GM04504 (cell line): ENCODE results near the gene CAPN13.

Source experiments
- DNase-seq: peaks from one replicate; pipeline ENCODE4 v3.0.0-alpha.2; 2012; ENCODE audit warnings: low read depth

CAPN13 gene

DNA sequence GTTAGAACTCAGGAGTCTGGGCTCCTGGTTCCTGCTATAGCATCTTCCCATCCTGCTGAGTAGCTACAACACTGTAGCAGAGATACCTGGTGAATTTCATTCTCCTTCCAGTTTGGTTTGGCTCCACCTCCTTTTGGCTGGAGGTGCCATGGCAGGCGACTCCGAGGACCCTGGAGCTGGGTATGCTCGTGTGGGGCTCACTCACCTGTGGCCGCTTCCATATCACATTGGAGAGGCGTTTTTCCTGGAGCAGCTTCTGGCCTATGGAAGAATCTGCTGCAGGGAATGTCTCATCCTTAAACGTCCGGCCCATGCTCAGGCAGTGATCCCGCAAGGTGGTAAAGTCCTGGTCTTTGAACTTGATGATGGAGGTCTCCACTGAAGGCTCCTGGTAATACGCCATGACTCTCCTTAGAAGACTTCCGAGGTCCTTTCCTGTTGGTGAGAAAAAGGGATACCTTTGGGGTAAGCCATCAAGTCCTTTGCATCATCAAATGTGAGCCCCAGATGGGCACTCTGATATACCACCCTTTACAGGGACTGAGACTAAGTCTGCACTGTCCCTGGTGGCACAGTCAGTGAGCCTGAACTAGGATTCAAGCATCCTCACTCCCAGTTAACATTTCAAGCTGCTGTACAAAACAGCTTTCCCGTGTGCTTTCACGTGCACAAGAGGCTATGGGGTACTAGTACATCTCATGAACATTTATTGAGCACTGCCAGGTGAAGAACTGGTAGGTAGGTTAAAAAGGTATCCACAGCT lies 20.1 kb downstream of the CAPN13 start:
- DNase-seq = no peak

DNA sequence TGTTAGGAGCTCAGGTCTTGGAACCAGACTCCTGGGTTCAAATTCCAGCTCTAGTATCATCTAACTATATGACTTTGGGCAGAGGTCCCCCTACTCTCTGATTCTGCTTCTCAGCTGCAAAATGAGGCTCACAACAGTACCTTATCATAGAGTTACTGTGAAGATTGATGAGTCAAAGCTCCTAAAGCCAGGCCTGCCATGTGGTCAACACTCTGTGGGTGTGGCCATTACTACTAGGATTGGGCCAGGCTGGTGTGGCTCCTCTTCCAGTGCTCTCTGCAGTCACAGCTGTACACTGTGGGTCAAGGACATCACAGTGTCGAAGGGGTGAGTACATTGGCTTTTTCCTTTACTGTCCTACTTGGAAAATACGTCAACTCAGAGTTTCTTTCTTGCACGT lies 22.6 kb downstream of the CAPN13 start:
- no peak for DNase-seq

DNA sequence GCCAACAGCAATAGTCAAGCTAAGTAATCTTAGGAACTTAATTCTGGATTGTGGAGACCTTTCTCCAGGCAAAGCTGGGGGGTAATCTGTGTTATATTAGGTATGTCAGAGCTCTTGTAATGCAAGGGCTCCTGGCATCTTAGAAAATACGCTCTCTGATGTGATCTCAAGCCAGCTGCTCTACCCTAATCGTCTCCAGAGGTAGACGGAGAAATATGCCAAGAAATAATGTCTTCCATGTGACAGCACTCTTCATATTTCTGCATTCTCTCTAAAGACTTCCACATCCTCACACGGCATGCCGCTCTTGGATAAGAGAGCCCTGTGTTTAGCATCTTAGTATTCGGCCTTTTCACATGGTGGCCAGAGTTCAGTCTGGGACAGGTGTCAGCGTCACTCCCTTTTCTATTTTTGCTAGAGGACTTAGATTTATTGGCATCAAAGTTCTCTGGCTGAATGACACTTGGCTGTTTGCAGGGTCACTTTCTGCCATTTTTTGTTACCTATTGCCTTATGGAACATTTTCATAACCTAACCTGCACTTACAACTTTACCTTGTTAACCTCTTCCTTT lies 25.2 kb downstream of the CAPN13 start:
- DNase-seq = no peak

GRCh38 chr2:30781451-30781850 lies 25.8 kb downstream of the CAPN13 start:
- no peak for DNase-seq

DNA sequence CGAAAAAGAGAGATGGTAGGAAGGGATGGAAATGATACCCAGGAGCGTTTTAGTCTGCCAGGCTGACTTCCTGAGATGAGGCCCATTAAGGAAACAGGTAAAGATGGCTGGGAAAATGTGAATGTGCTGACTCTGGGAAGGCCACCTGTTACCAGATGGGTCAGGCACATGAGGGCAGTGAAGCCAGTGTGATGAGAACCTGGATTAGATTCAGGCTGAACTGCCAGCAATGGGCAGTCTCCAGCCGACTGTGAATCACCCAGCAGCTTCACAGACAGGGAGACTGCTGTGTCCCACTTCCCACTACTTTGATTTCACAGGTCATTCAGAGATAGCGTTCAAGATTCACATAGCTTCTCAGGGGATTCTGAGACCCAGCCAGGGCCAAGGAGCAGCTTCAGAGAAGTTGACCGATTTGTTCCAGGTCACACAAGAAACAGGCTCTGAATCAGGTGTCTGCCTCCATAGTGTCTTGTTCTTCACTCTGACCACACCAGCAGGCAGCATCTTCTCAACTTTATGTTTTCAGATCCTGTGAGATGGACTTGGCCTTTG lies 26.4 kb downstream of the CAPN13 start:
- DNase-seq = no peak

GRCh38 chr2:30778611-30779010 lies 28.6 kb downstream of the CAPN13 start:
- no peak for DNase-seq

- no peak for DNase-seq
Observed at GRCh38 chr2:30777661-30778505, 29.4 kb downstream of the CAPN13 start.

DNA sequence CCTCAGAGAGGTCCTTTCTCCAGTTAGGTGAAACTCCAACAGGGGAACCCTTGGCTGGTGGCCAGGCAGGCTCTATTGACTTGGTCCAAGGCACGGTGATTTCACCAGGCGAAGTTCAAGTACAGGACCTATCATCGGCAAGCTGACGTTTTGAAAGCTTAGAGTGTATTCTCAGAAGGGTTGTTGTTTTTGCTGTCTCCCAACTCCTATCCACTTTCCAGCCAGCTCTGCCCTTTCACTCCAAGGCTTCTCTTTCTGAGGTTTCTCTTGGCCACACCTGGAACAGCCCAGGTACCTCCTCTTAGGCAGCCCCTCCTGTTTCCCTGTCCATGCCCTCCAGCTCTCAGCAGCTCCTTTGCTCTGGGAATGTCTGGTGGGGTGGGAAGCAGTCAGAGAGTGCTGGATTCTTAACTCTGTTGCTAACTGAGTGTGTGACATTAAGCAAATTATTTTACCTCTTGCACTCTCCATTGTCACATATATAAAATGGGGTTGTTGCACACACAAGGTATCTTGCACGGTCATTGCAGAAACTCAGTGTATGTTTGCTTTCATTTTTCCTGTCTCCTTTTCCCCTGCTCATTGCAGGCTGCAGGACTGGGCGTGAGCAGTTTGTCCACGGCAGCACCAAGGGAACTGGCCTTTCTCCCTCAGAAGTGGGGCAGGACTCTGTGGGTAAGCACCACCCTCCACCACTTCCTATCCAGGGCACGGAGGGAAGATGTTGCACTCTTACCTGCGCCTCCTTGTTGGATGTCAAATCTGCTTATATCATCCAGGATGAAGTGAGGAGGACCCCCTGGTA lies 30.2 kb downstream of the CAPN13 start:
- no peak for DNase-seq

DNA sequence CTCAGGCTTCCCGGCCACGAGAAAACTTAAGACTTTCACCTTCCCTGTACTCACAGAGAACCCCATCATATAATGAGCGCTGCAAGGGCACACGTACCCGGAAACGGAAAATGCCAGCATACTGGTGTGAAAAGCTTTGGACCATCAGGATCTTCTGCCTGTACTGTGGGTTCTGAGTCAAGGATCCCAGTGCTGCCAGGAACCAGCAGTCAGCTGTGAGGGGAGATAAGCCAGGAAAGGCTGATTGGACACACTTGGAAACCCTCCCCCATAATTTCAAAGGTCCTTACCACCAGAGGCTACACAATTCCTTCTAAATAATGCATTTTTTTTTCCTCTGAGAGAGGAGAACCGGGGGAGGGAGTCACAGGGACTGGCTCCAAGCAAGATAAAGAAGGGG lies 31.4 kb downstream of the CAPN13 start:
- no peak for DNase-seq

DNA sequence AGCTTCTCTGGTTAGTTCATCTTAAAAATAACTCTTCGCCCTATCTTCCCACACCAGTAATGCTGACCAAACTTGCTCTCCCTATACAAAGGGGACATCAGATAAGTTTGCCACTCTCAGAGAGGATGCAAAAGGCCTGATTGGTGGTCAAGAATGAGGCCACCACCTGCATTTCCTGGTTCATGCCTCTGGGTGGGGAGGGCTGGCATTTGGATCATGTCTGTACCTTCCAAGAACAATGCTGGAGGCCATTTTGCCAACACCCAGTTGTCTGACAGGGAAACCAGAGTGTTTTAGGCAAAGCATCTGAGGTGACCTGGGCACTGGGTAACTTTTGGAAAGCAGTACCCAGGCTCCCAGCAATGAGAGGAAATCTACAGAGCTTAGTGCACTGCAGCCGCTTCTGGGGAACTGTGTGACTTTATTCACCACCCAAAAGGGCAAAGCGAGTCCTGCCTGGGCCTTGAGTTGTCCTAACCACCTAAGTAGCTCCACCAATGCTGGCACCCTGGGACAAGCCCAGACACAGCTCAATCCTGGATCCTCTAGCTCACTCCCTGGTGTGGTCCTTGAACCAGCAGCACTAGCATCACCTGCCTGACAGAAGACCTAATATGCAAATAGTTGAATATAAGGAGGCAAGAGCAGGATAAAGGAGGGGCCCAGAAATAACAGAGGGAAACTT lies 35.1 kb downstream of the CAPN13 start:
- no peak for DNase-seq

DNA sequence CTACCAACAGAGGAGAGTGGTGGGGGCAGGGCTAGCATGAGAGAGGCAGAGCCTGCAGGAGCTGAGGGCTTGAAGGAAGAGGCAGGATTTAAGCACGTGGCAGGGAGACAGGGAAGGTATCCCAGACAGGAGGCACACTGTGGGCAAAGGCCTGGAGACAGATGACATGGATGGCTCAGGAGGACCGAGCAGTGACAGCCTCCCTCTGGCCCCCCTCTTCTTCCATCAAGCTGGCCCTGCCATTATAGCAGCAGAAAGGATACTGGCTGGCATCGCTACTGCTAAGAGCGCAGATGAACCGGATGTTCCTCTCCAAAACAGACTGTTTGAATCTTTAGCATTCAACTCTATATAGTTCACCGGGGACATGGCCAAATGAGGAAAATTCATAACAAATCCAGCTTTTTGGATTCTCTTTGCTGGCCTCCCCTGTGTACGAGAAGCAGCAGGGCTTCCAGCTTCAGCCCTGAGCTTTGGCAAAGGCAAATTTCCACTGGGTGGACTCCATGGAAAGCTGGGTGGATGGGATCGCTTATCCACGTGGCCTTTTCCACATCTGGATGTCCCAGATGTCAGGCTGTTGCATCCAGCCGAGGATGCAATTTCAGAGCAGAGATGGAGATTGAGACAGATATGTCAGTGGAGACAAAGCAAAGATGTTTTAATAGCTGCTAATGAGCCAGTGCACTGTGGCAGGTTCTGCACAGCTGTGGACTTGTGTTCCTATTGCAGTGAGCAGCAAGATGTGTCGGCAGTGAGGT lies 36.2 kb downstream of the CAPN13 start:
- DNase-seq = no peak

- no peak for DNase-seq
Observed at GRCh38 chr2:30769891-30770462, 37.3 kb downstream of the CAPN13 start.

DNA sequence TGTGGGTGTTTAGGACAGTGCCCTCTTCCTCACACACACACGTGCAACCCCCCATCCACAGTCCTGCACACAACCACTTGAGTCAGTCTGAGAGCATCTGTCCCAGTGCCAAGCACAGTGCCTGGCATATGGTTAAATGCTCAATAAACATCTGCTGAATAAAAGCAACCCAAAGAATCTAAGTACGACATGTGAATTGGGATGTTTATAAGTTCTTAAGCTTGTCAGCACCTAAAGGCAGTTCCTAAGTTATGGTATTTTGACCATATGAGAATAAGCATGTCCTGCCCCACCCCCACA lies 37.8 kb downstream of the CAPN13 start:
- DNase-seq = no peak

GRCh38 chr2:30768708-30769480 lies 38.4 kb downstream of the CAPN13 start:
- DNase-seq = no peak

GRCh38 chr2:30768036-30768686 lies 39.1 kb downstream of the CAPN13 start:
- no peak for DNase-seq

DNA sequence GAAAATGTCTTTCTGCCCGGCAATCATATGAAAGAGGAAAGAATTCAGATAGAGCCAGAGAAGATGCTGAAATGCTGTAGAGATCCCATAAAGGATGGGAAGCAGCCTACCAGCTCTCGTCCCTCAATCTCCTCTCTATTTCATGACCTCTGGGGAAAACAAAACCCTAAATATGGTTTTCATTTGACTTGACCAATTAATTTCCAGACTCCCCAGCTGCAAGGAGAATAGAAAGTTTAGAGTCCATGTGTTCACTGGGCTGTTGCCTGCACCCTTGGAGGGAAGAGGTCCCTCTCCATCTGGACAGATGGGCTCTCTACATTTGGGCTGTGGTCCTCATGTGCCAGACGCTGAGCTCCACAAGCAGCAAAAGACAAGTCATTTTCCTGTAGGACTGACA lies 40.6 kb downstream of the CAPN13 start:
- DNase-seq = no peak

DNA sequence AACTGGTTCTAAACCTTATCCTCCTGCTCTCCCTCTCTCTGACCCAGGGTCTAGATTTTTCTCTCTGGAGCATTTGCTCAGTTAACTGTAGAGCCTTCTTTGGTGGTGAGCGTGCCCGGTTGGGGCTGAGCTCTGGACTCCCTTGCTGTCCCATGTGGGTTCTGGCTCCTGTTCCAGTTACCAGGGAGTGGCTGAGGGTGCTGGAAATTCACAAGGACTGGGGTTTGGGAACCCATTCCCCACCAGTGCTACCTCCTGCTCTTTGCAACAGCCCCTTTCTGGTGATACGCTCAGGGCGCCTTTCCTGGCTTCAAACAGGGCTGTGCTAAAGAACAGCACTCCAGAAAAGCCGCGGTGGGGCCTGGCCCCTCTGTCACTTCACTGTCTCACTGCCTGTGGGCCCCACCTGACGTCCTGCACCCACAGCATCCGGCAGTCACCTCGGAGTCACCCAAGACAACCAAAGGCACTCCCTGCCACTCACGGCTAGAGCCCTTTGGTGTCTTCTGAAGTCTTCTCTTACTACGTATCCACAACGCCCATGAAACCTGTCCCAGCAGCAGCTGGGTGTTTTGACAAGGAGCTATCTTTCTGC lies 41.3 kb downstream of the CAPN13 start:
- no peak for DNase-seq

- no peak for DNase-seq
Observed at GRCh38 chr2:30765191-30765590, 42.1 kb downstream of the CAPN13 start.
